HepG2 (cell line): ENCODE data around the gene SLC24A4. TPM values are rescaled to one million over a fixed set of nuclear protein-coding genes. Genes with fewer than 3 reads are reported as not detected.

ENCODE experiments used
- ATAC-seq: fragments of 200-7000 bp; cut with Tn5 transposase; 3 replicates; pipeline ENCODE4 v1.9.1; 2020; ENCODE audit warnings: mild to moderate bottlenecking, moderate library complexity
- BruUV-seq: library from RNA; stranded (reverse); fragments of 400-500 nt; replicated peaks from 2 replicates; lab custom pipeline; 2021; lab: Mats Ljungman, UMichigan
- CTCF ChIA-PET: fragments of 300-600 bp; formaldehyde crosslinking; extraction: SDS; loops from one replicate; lab custom pipeline; 2021; ENCODE audit warnings: low total read pairs, inconsistent platforms, low intra/inter-chr PET ratio; lab: Yijun Ruan, JAX
- POLR2A ChIA-PET: fragments of 350-600 bp; sonication (Branson Sonifier 250); formaldehyde crosslinking; loops from one replicate; lab custom pipeline; 2020; ENCODE audit warnings: antibody characterized with exemption, inconsistent platforms; lab: Yijun Ruan, JAX
- DNase-seq: peaks from one replicate; pipeline ENCODE4 v3.0.0-alpha.2; 2015; ENCODE audit warnings: low spot score
- FAIRE-seq: peaks from 3 replicates; lab custom pipeline; 2011; peaks lifted over from hg19 to GRCh38; lab: Jason Lieb, UNC
- H2AFZ ChIP-seq: one replicate; pipeline ENCODE4 v1.6.1; 2011; ENCODE audit warnings: low read length, inconsistent platforms
- H3K27ac ChIP-seq: fragments of 300-600 bp; 3 replicates; pipeline ENCODE4 v1.8.0; 2011; ENCODE audit warnings: mixed run types, mild to moderate bottlenecking, mixed read lengths, low read length, inconsistent platforms; ENCODE audit not compliant: insufficient read depth; ENCODE audit errors: extremely low read length
- H3K27me3 ChIP-seq, 2 experiments: fragments of 200-600 bp in 1 of 2; 2 replicates in 1 of 2; 3 replicates in 1 of 2; pipeline versions ENCODE4 v1.6.0 to v1.8.0; 2011; ENCODE audit warnings: low read length in 2 of 2, mild to moderate bottlenecking in 2 of 2, moderate library complexity in 2 of 2, inconsistent platforms in 1 of 2; ENCODE audit not compliant: insufficient read depth in 2 of 2, control insufficient read depth in 1 of 2
- H3K36me3 ChIP-seq, 2 experiments: fragments of 200-600 bp in 1 of 2; replicated peaks in 1 of 2; 2 replicates in 1 of 2; 3 replicates in 1 of 2; pipeline versions ENCODE4 v1.5.1 to v1.8.0; 2011; ENCODE audit warnings: low read length in 2 of 2, inconsistent platforms in 1 of 2; ENCODE audit not compliant: insufficient read depth in 2 of 2, control insufficient read depth in 1 of 2
- H3K4me1 ChIP-seq: 2 replicates; pipeline ENCODE4 v1.5.1; 2012; ENCODE audit warnings: low read length, inconsistent platforms; ENCODE audit not compliant: insufficient read depth
- H3K4me2 ChIP-seq: 2 replicates; pipeline ENCODE4 v1.6.0; 2011; ENCODE audit warnings: low read depth, low read length, inconsistent platforms
- H3K4me3 ChIP-seq, 3 experiments: fragments of 200-600 bp in 1 of 3; sonication (generic), shearing (Covaris generic) in 1 of 3; replicated peaks in 1 of 3; 2 replicates each; pipeline ENCODE4 v1.5.1; 2011 to 2016; ENCODE audit warnings: low read length in 3 of 3, inconsistent platforms in 2 of 3, low read depth in 2 of 3, mild to moderate bottlenecking in 2 of 3, control low read depth in 1 of 3, mixed read lengths in 1 of 3; ENCODE audit not compliant: insufficient read depth in 1 of 3
- H3K79me2 ChIP-seq: one replicate; pipeline ENCODE4 v1.6.1; 2011; ENCODE audit warnings: low read length, inconsistent platforms; ENCODE audit not compliant: insufficient read depth
- H3K9ac ChIP-seq: 2 replicates; pipeline ENCODE4 v1.6.0; 2011; ENCODE audit warnings: mild to moderate bottlenecking, low read depth, low read length, inconsistent platforms; ENCODE audit not compliant: insufficient read depth
- H3K9me3 ChIP-seq: 2 replicates; pipeline ENCODE4 v1.5.1; 2012; ENCODE audit warnings: mild to moderate bottlenecking, low read length
- H4K20me1 ChIP-seq: 2 replicates; pipeline ENCODE4 v1.6.0; 2011; ENCODE audit warnings: inconsistent platforms, mild to moderate bottlenecking, low read length, moderate library complexity; ENCODE audit not compliant: insufficient read depth
- CEBPG ChIP-seq: IDR thresholded peaks from 2 replicates; pipeline ENCODE4 v1.6.1; 2016
- GFI1 ChIP-seq: sonication (generic); formaldehyde crosslinking; IDR thresholded peaks from 2 replicates; pipeline ENCODE4 v1.5.0; 2020; ENCODE audit warnings: missing genetic modification reagents, mild to moderate bottlenecking, borderline replicate concordance
- MAZ ChIP-seq, 2 experiments: sonication (generic) in 1 of 2; formaldehyde crosslinking in 1 of 2; IDR thresholded peaks; 2 replicates each; pipeline versions ENCODE4 v1.5.0 to v1.6.1; 2012 to 2020; ENCODE audit warnings: low read depth in 2 of 2, mild to moderate bottlenecking in 2 of 2, borderline replicate concordance in 1 of 2, improper control_type of control experiment in 1 of 2, low read length in 1 of 2, missing genetic modification reagents in 1 of 2, moderate library complexity in 1 of 2
- MEIS1 ChIP-seq: sonication (generic); formaldehyde crosslinking; IDR thresholded peaks from 2 replicates; pipeline ENCODE4 v1.9.0; 2021; ENCODE audit warnings: mild to moderate bottlenecking, missing genetic modification reagents, moderate library complexity, borderline replicate concordance
- MTA3 ChIP-seq: sonication (generic); formaldehyde crosslinking; IDR thresholded peaks from 2 replicates; pipeline ENCODE4 v1.4.0; 2020; ENCODE audit warnings: missing genetic modification reagents
- ZNF180 ChIP-seq: sonication (generic); formaldehyde crosslinking; IDR thresholded peaks from 2 replicates; pipeline ENCODE4 v1.4.0; 2020; ENCODE audit warnings: low read depth, missing genetic modification reagents, borderline replicate concordance
- WGBS: methylation state at CpG from one replicate; pipeline ENCODE4 v1.1.6; 2017; ENCODE audit warnings: low lambda C conversion rate; 5-methylcytosine and 5-hydroxymethylcytosine counted together
- in situ Hi-C: cut with HindIII; loops from 2 replicates; pipeline ENCODE4 v1.10.0; 2017; ENCODE audit warnings: low pct_unique_long_range_greater_than_20kb; ENCODE audit not compliant: extremely low pct_ligation_motif_present
- intact Hi-C: fragments of 100-400 bp; cut with micrococcal nuclease; formaldehyde crosslinking; loops from one replicate; pipeline ENCODE4 v1.10.0; 2022; ENCODE audit not compliant: unreplicated experiment
- polyA plus RNA-seq, 8 experiments: library from polyadenylated mRNA; depleted of rRNA in 3 of 8; stranded (reverse) in 7 of 8; unstranded in 1 of 8; fragments of >200 nt; fragmentation: Illumina TruSeq in 4 of 8; extraction: Trizol in 4 of 8; gene quantifications; 2 replicates each; pipeline versions ENCODE4 v1.2.1 to v1.2.3, GENCODE V29; 2011 to 2016; ENCODE audit warnings: low read depth in 4 of 8, missing spikeins in 1 of 8, mixed read lengths in 1 of 8; ENCODE audit not compliant: insufficient read depth in 1 of 8
- total RNA-seq, 5 experiments: library from RNA; depleted of rRNA; stranded (reverse); fragments of >200 nt; fragmentation: Illumina TruSeq; extraction: Trizol; gene quantifications; 2 replicates each; pipeline ENCODE4 v1.2.3, GENCODE V29; 2016; ENCODE audit warnings: low read depth in 1 of 5
- TF ChIP-seq, protein P1 (sequence below): IDR thresholded peaks from 2 replicates; pipeline ENCODE4 v1.6.1; 2012; ENCODE audit warnings: low read depth, low read length, improper control_type of control experiment
- TF ChIP-seq, protein P2 (sequence below): IDR thresholded peaks from 2 replicates; pipeline ENCODE4 v1.4.0; 2020; ENCODE audit warnings: mild to moderate bottlenecking, missing genetic modification reagents
- TF ChIP-seq, protein P3 (sequence below): sonication (generic); formaldehyde crosslinking; IDR thresholded peaks from 2 replicates; pipeline ENCODE4 v1.4.0; 2020; ENCODE audit warnings: mild to moderate bottlenecking, missing genetic modification reagents

The SLC24A4 gene
- total and polyA plus RNA-seq, 2 of the 13 experiments (the other 11 are each of a cell fraction or from before 2014, with no cell fraction given), result not detected

DNA sequence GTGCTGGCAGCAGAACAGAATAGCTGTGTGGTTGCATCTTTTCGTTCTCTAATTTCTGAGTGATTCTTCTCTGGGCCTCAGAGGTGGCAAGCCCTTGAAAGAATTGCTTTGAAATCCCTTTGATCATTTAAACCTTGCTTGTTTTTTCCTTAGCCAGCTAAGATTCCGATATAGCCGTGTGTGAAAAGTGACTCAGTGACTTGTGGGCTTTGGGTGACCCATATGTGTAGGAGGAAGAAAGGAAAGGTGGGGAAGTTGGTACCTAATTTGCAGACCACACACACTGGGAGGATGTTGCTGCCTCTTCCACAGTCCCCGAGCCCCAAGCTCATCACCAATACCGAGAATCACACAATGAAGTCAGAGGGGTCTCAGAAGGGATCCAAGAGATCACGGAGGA lies 18.8 kb downstream of the SLC24A4 start:
- in situ Hi-C loops, result no loop called here
- POLR2A ChIA-PET, result no interaction called here
- H3K36me3 ChIP-seq, result no peaks in the 10 kb centered on the region
- intact Hi-C loops, result no loop called here
- no peak overlapping the region for H2AFZ ChIP-seq
- no peaks in the 10 kb centered on the region for H3K9me3 ChIP-seq
- H3K4me1 ChIP-seq, result no peaks in the 10 kb centered on the region
- FAIRE-seq, result no peak
- H3K4me3 ChIP-seq, result no peak overlapping the region
- DNase-seq, result no peak
- H3K27me3 ChIP-seq, result peaks cover 4 to 74% of the 10 kb centered on the region in 2 experiments; a peak in 4 of 5 replicates
- H4K20me1 ChIP-seq, result no peaks in the 10 kb centered on the region; the same call in 1 of the 2 replicates
- H3K4me2 ChIP-seq, result no peak overlapping the region
- CTCF ChIA-PET, result no interaction called here
- no peak for TF ChIP-seq MTA3 (CRISPR knock-in tag)
- TF ChIP-seq MAZ (IDR thresholded peaks at IDR 0.05; ENCODE audit: borderline replicate concordance, low read depth, low read length), result no peak
- no peak for TF ChIP-seq MAZ (CRISPR knock-in tag; IDR thresholded peaks at IDR 0.05; ENCODE audit: low read depth)
- WGBS, result 3% methylated on average over 4 of the region's 6 CpGs
- BruUV-seq, result no TSS peak
- ATAC-seq, result no peak
- H3K27ac ChIP-seq, result no peak overlapping the region
- H3K9ac ChIP-seq, result no peak overlapping the region
- no peaks in the 10 kb centered on the region for H3K79me2 ChIP-seq

DNA sequence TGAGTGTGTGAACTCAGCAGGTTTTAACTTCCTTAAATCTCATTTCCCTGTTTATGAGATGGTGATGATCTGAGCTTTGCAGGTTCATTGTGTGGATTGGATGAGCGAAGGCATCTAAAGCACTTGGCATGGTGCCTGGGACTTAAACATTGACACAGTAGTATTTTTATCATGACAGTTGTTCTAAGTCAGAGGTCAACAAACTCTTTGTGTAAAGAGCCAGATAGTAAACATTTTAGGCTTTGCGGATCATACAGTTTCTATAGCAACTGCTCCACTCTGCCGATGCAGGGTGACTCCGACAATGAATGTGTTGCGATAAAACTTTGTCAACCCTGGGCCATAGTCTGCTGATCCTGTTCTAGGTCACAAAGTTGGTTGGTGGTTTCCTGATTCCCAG lies 25.2 kb downstream of the SLC24A4 start:
- no peaks in the 10 kb centered on the region for H3K79me2 ChIP-seq
- H2AFZ ChIP-seq, result no peak overlapping the region
- FAIRE-seq (peak; percentile 15), DNase-seq (peak; percentile 84), ATAC-seq (peak; percentile 85)
- no peak overlapping the region for H3K4me2 ChIP-seq
- ChIA-PET POLR2A (no interaction called here), CTCF (no interaction called here)
- H3K9me3 ChIP-seq, result no peaks in the 10 kb centered on the region
- in situ Hi-C loops (no loop called here), intact Hi-C loops (no loop called here)
- peaks cover 12% of the 10 kb centered on the region for H3K4me1 ChIP-seq
- no peak overlapping the region for H3K27ac ChIP-seq
- no TSS peak for BruUV-seq
- H3K4me3 ChIP-seq, result no peak overlapping the region
- no peaks in the 10 kb centered on the region; the same call in 1 of the 2 replicates for H4K20me1 ChIP-seq
- peaks cover 0 to 72% of the 10 kb centered on the region in 2 experiments; a peak in 4 of 5 replicates for H3K27me3 ChIP-seq
- WGBS, result 3% methylated on average over 4 of the region's 5 CpGs
- no peak overlapping the region for H3K9ac ChIP-seq
- H3K36me3 ChIP-seq, result no peaks in the 10 kb centered on the region
- TF ChIP-seq, protein P1, sequence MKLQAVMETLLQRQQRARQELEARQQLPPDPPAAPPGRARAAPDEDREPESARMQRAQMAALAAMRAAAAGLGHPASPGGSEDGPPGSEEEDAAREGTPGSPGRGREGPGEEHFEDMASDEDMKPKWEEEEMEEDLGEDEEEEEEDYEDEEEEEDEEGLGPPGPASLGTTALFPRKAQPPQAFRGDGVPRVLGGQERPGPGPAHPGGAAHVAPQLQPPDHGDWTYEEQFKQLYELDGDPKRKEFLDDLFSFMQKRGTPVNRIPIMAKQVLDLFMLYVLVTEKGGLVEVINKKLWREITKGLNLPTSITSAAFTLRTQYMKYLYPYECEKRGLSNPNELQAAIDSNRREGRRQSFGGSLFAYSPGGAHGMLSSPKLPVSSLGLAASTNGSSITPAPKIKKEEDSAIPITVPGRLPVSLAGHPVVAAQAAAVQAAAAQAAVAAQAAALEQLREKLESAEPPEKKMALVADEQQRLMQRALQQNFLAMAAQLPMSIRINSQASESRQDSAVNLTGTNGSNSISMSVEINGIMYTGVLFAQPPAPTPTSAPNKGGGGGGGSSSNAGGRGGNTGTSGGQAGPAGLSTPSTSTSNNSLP, result peak; percentile 72
- TF ChIP-seq, protein P2, sequence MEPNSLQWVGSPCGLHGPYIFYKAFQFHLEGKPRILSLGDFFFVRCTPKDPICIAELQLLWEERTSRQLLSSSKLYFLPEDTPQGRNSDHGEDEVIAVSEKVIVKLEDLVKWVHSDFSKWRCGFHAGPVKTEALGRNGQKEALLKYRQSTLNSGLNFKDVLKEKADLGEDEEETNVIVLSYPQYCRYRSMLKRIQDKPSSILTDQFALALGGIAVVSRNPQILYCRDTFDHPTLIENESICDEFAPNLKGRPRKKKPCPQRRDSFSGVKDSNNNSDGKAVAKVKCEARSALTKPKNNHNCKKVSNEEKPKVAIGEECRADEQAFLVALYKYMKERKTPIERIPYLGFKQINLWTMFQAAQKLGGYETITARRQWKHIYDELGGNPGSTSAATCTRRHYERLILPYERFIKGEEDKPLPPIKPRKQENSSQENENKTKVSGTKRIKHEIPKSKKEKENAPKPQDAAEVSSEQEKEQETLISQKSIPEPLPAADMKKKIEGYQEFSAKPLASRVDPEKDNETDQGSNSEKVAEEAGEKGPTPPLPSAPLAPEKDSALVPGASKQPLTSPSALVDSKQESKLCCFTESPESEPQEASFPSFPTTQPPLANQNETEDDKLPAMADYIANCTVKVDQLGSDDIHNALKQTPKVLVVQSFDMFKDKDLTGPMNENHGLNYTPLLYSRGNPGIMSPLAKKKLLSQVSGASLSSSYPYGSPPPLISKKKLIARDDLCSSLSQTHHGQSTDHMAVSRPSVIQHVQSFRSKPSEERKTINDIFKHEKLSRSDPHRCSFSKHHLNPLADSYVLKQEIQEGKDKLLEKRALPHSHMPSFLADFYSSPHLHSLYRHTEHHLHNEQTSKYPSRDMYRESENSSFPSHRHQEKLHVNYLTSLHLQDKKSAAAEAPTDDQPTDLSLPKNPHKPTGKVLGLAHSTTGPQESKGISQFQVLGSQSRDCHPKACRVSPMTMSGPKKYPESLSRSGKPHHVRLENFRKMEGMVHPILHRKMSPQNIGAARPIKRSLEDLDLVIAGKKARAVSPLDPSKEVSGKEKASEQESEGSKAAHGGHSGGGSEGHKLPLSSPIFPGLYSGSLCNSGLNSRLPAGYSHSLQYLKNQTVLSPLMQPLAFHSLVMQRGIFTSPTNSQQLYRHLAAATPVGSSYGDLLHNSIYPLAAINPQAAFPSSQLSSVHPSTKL, result peak; percentile 77
- TF ChIP-seq MEIS1 (CRISPR knock-in tag) (no peak), ZNF180 (CRISPR knock-in tag) (no peak), GFI1 (CRISPR knock-in tag) (peak; percentile 59; the same call in 1 of the 2 replicates), CEBPG (no peak)
- TF ChIP-seq, protein P3, sequence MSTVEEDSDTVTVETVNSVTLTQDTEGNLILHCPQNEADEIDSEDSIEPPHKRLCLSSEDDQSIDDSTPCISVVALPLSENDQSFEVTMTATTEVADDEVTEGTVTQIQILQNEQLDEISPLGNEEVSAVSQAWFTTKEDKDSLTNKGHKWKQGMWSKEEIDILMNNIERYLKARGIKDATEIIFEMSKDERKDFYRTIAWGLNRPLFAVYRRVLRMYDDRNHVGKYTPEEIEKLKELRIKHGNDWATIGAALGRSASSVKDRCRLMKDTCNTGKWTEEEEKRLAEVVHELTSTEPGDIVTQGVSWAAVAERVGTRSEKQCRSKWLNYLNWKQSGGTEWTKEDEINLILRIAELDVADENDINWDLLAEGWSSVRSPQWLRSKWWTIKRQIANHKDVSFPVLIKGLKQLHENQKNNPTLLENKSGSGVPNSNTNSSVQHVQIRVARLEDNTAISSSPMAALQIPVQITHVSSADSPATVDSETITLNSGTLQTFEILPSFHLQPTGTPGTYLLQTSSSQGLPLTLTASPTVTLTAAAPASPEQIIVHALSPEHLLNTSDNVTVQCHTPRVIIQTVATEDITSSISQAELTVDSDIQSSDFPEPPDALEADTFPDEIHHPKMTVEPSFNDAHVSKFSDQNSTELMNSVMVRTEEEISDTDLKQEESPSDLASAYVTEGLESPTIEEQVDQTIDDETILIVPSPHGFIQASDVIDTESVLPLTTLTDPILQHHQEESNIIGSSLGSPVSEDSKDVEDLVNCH, result no peak
